ENCODE data around the gene RBM47. TPM values are rescaled to one million over a fixed set of nuclear protein-coding genes. Genes with fewer than 3 reads are reported as not detected.

The RBM47 gene
- total RNA-seq, 1 donor from 2014 or later = 7.1 TPM

- intact Hi-C loops (cut with DNase I) = no loop called here
- TF ChIP-seq CTCF (IDR thresholded peaks at IDR 0.05) = no peak
- Histone ChIP-seq H3K4me3 (no peak overlapping the region), H3K27me3 (no peaks in the 10 kb centered on the region), H3K36me3 (no peaks in the 10 kb centered on the region), H3K27ac (no peak overlapping the region), H3K9me3 (no peaks in the 10 kb centered on the region), H3K4me1 (no peaks in the 10 kb centered on the region)
- no peak for DNase-seq (ENCODE audit: low spot score in 2 of 2)
Observed at GRCh38 chr4:40482985-40483647, 146.5 kb downstream of the RBM47 start.

- Histone ChIP-seq H3K4me1 (no peaks in the 10 kb centered on the region), H3K27ac (no peak overlapping the region), H3K27me3 (no peaks in the 10 kb centered on the region), H3K9me3 (no peaks in the 10 kb centered on the region), H3K4me3 (no peak overlapping the region), H3K36me3 (no peaks in the 10 kb centered on the region)
- no peak for TF ChIP-seq CTCF (IDR thresholded peaks at IDR 0.05)
- intact Hi-C loops (cut with DNase I) = no loop called here
- DNase-seq (ENCODE audit: low spot score in 2 of 2) = no peak
Observed at GRCh38 chr4:40481977-40482376, 147.7 kb downstream of the RBM47 start.

- Histone ChIP-seq H3K27ac (no peak overlapping the region), H3K27me3 (no peaks in the 10 kb centered on the region), H3K4me1 (no peaks in the 10 kb centered on the region), H3K9me3 (no peaks in the 10 kb centered on the region), H3K4me3 (no peak overlapping the region), H3K36me3 (no peaks in the 10 kb centered on the region)
- intact Hi-C loops (cut with DNase I) = no loop called here
- TF ChIP-seq CTCF (IDR thresholded peaks at IDR 0.05) = no peak
- no peak for DNase-seq (ENCODE audit: low spot score in 2 of 2)
Observed at GRCh38 chr4:40480291-40480690, 149.4 kb downstream of the RBM47 start.

- no peak for TF ChIP-seq CTCF (IDR thresholded peaks at IDR 0.05)
- intact Hi-C loops (cut with DNase I) = no loop called here
Observed at GRCh38 chr4:40479378-40479777, 150.3 kb downstream of the RBM47 start.

GRCh38 chr4:40475609-40476008 is 154.1 kb downstream of the RBM47 start:
- Histone ChIP-seq H3K4me1 (no peaks in the 10 kb centered on the region), H3K27ac (no peak overlapping the region), H3K36me3 (no peaks in the 10 kb centered on the region), H3K27me3 (no peaks in the 10 kb centered on the region), H3K4me3 (no peak overlapping the region), H3K9me3 (no peaks in the 10 kb centered on the region)
- intact Hi-C loops (cut with DNase I) = no loop called here
- no peak for TF ChIP-seq CTCF (IDR thresholded peaks at IDR 0.05)
- no peak for DNase-seq (ENCODE audit: low spot score in 2 of 2)

More at GRCh38 chr4:40479378-40479777, 150.3 kb downstream of the RBM47 start:
- no peak for DNase-seq (ENCODE audit: low spot score in 2 of 2)
- Histone ChIP-seq H3K27me3 (no peaks in the 10 kb centered on the region), H3K4me3 (no peak overlapping the region), H3K27ac (no peak overlapping the region), H3K36me3 (no peaks in the 10 kb centered on the region), H3K9me3 (no peaks in the 10 kb centered on the region), H3K4me1 (no peaks in the 10 kb centered on the region)

Data from ascending aorta (tissue), 2 donors.